Stomach smooth muscle (tissue), 2 donors: ENCODE measurements around the gene CCN2.

Experiments
- H3K27ac ChIP-seq: one replicate; pipeline ENCODE4 v1.7.0; 2013; ENCODE audit warnings: mild to moderate bottlenecking, low read length, inconsistent platforms
- H3K27me3 ChIP-seq, 2 donors: one replicate each; pipeline ENCODE4 v1.7.0; 2013; ENCODE audit warnings: low read length in 2 of 2; ENCODE audit not compliant: insufficient read depth in 2 of 2, control insufficient read depth in 1 of 2
- H3K36me3 ChIP-seq, 2 donors: one replicate each; pipeline ENCODE4 v1.7.0; 2013; ENCODE audit warnings: low read length in 2 of 2; ENCODE audit not compliant: control insufficient read depth in 2 of 2, insufficient read depth in 2 of 2
- H3K4me1 ChIP-seq: one replicate; pipeline ENCODE4 v1.7.0; 2013; ENCODE audit warnings: low read length; ENCODE audit not compliant: control insufficient read depth, insufficient read depth
- H3K4me3 ChIP-seq, 2 donors: one replicate each; pipeline ENCODE4 v1.7.0; 2013; ENCODE audit warnings: low read length in 2 of 2
- H3K9ac ChIP-seq, 2 donors: one replicate each; pipeline ENCODE4 v1.7.0; 2013; ENCODE audit warnings: low read length in 2 of 2, mild to moderate bottlenecking in 1 of 2
- H3K9me3 ChIP-seq, 2 donors: one replicate each; pipeline ENCODE4 v1.7.0; 2013; ENCODE audit warnings: low read length in 2 of 2; ENCODE audit not compliant: control insufficient read depth in 2 of 2
- donor health status: healthy.
- donor health status: Pancreatic carcinoma.

Gene CCN2

DNA sequence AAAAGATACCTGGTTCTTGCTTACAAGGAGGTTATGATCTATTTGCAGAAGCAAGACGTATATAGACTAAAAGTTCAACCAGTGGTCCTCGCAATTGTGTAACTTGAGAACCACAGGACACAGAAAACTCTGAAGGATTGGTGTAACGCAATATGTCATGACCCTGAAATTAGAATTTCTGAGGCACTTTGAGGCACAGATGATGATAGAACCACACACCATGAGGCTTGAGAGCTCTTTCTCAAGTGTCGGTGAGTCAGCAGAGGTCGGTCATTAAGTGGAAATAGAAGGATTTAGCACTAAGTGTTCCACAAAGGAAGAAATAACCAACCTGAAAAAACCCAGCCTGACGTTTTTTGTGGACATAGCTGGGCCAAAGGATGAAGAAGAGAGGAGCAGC is 15.3 kb upstream of the CCN2 start:
- H3K4me1 ChIP-seq: no peaks in the 10 kb centered on the region
- H3K4me3 ChIP-seq: no peak overlapping the region
- no peaks in the 10 kb centered on the region for H3K27me3 ChIP-seq
- H3K36me3 ChIP-seq: peaks cover 0 to 3% of the 10 kb centered on the region in 2 donors
- H3K9ac ChIP-seq: no peak overlapping the region
- no peaks in the 10 kb centered on the region for H3K9me3 ChIP-seq
- no peak overlapping the region for H3K27ac ChIP-seq

GRCh38 chr6:131963063-131963462 is 11.9 kb upstream of the CCN2 start:
- no peak overlapping the region for H3K9ac ChIP-seq
- H3K27me3 ChIP-seq: no peaks in the 10 kb centered on the region
- H3K36me3 ChIP-seq: peaks cover 0 to 3% of the 10 kb centered on the region in 2 donors
- no peaks in the 10 kb centered on the region for H3K4me1 ChIP-seq
- H3K27ac ChIP-seq: no peak overlapping the region
- H3K4me3 ChIP-seq: no peak overlapping the region
- H3K9me3 ChIP-seq: no peaks in the 10 kb centered on the region

- H3K36me3 ChIP-seq: peaks cover 0 to 3% of the 10 kb centered on the region in 2 donors
- no peaks in the 10 kb centered on the region for H3K27me3 ChIP-seq
- H3K4me3 ChIP-seq: no peak overlapping the region
- H3K9me3 ChIP-seq: no peaks in the 10 kb centered on the region
- no peak overlapping the region for H3K27ac ChIP-seq
- H3K9ac ChIP-seq: no peak overlapping the region
- no peaks in the 10 kb centered on the region for H3K4me1 ChIP-seq
Measured at GRCh38 chr6:131960371-131961133, 9.4 kb upstream of the CCN2 start.

DNA sequence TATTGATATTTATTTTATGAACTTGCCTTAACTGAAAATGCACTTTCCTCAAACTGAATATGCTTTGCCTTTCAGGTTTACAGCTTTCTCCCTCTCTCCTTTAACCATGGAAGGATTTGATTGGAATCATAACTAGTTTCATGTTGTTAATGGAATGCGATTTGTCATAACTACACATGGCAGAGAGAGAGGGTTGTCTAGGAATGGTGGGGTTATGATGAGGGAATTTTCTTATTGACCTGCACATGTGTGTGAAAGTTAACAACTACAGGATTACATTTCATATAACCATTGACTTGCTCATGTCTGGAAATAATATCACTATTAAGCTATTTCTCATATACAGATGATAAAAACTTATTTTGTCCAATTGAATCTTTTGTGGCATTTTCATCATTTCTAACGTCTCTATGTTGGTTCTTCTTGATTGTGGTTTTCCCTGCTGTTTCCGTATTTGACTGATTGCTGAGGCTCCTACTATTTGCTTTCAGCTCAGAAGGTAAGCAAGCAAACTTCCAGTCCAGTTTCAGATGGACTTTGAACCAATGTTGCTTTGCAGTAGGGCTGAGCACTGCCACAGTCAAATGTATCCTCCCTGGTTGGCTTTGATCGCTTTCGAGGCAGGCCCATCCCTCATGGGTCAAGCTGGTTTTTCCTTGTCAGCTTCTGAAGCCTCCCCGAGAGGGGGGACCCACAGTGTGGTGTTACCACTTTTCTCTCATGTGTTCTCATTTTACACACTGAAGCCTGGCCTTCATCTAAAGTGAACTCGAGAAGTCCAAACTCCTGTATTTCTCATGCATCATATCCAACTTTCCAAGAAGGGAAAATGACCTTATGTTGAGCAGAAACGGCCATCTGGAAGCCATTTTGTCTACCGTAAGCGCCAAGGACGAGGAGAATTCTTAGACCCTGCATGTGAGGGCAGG is 7.6 kb upstream of the CCN2 start:
- H3K9me3 ChIP-seq: no peaks in the 10 kb centered on the region
- H3K36me3 ChIP-seq: peaks cover 0 to 3% of the 10 kb centered on the region in 2 donors
- H3K9ac ChIP-seq: no peak overlapping the region
- no peak overlapping the region for H3K4me3 ChIP-seq
- peaks cover 6% of the 10 kb centered on the region for H3K4me1 ChIP-seq
- H3K27ac ChIP-seq: no peak overlapping the region
- no peaks in the 10 kb centered on the region for H3K27me3 ChIP-seq

- H3K27me3 ChIP-seq: no peaks in the 10 kb centered on the region
- no peak overlapping the region for H3K9ac ChIP-seq
- H3K27ac ChIP-seq: no peak overlapping the region
- H3K4me1 ChIP-seq: peaks cover 6% of the 10 kb centered on the region
- H3K9me3 ChIP-seq: no peaks in the 10 kb centered on the region
- peaks cover 0 to 3% of the 10 kb centered on the region in 2 donors for H3K36me3 ChIP-seq
- H3K4me3 ChIP-seq: no peak overlapping the region
Measured at GRCh38 chr6:131958095-131958494, 6.9 kb upstream of the CCN2 start.

DNA sequence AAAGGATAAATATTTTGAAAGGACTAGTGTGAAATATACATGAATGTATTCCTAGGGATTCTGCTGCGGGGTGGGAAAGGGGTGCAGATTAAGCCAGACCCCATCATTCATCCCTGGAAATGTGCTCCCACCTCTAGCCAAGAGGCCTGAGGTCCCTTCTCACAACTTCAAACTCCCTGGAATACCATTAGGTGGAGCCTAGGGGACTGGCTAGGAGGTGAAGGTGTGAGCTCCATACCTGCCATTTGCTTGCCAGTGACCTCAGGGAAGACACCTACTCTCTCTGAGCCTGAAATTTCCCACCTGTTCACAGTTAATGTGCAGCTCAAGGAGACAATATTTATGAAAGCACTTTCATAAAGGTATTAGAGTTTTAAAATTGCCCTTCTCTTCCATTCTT is 4.7 kb upstream of the CCN2 start:
- Histone ChIP-seq H3K27ac (no peak overlapping the region), H3K9ac (no peak overlapping the region), H3K27me3 (no peaks in the 10 kb centered on the region), H3K36me3 (no peaks in the 10 kb centered on the region), H3K4me3 (no peak overlapping the region), H3K4me1 (peaks cover 12% of the 10 kb centered on the region), H3K9me3 (no peaks in the 10 kb centered on the region)

- Histone ChIP-seq H3K36me3 (no peaks in the 10 kb centered on the region), H3K4me3 (peak overlapping the region in 1 of 2 donors; percentile 64), H3K4me1 (peaks cover 14% of the 10 kb centered on the region), H3K27me3 (no peaks in the 10 kb centered on the region), H3K9ac (peak overlapping the region in 1 of 2 donors; percentile 24), H3K9me3 (no peaks in the 10 kb centered on the region), H3K27ac (peak overlapping the region; percentile 37)
Measured at GRCh38 chr6:131955192-131955591, 4.0 kb upstream of the CCN2 start.

GRCh38 chr6:131954775-131955107 is 3.6 kb upstream of the CCN2 start:
- Histone ChIP-seq H3K9ac (peak overlapping the region; percentile 21 to 24), H3K27ac (peak overlapping the region; percentile 37), H3K4me3 (peak overlapping the region in 1 of 2 donors; percentile 64)

GRCh38 chr6:131954059-131954774 is 3.0 kb upstream of the CCN2 start:
- H3K9ac ChIP-seq: peak overlapping the region; percentile 10 to 21
- H3K4me1 ChIP-seq: peaks cover 16% of the 10 kb centered on the region
- peak overlapping the region; percentile 37 for H3K27ac ChIP-seq
- H3K9me3 ChIP-seq: no peaks in the 10 kb centered on the region
- H3K4me3 ChIP-seq: peak overlapping the region in 1 of 2 donors; percentile 64
- no peaks in the 10 kb centered on the region for H3K36me3 ChIP-seq
- no peaks in the 10 kb centered on the region for H3K27me3 ChIP-seq

More at GRCh38 chr6:131954775-131955107, 3.6 kb upstream of the CCN2 start:
- peaks cover 16% of the 10 kb centered on the region for H3K4me1 ChIP-seq
- no peaks in the 10 kb centered on the region for H3K36me3 ChIP-seq
- H3K27me3 ChIP-seq: no peaks in the 10 kb centered on the region
- no peaks in the 10 kb centered on the region for H3K9me3 ChIP-seq

- Histone ChIP-seq H3K4me3 (no peak overlapping the region), H3K27ac (no peak overlapping the region), H3K4me1 (peaks cover 20% of the 10 kb centered on the region), H3K27me3 (no peaks in the 10 kb centered on the region), H3K9ac (no peak overlapping the region), H3K9me3 (no peaks in the 10 kb centered on the region), H3K36me3 (peaks cover 0 to 3% of the 10 kb centered on the region in 2 donors)
Measured at GRCh38 chr6:131952886-131953509, 1.8 kb upstream of the CCN2 start.
